ENCODE results near the gene CSNK1G2.

CSNK1G2 gene

DNA sequence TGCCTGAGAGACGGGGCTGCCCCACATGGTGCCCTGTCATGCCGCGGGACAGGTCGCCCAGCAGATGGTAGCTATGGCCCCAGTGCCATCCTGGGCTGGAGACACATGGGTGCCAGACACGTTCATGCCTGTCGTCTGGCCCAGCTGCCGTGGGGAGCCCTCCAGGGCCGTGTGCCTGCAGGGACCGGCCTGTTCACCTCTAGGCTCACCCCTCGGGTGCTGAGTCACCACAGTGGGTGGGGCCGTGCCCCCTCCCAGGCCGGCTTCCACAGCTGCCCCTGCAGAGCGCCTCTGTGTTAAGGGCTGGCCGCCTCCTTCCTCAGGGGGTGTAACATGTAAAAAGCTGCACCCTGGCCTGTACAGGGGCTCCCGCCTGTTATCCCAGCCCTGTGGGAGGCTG is 36.1 kb downstream of the CSNK1G2 start:
- ATAC-seq: no peak
- TF ChIP-seq ZNF8 (CRISPR knock-in tag; IDR thresholded peaks at IDR 0.05) (no peak), OSR1 (CRISPR knock-in tag; IDR thresholded peaks at IDR 0.05) (no peak), ARNTL (CRISPR knock-in tag; IDR thresholded peaks at IDR 0.05; ENCODE audit: borderline replicate concordance, low read depth) (no peak), PPARA (CRISPR knock-in tag; IDR thresholded peaks at IDR 0.05; ENCODE audit: borderline replicate concordance) (no peak), ZFP30 (CRISPR knock-in tag; IDR thresholded peaks at IDR 0.05) (no peak), GLIS3 (CRISPR knock-in tag; IDR thresholded peaks at IDR 0.05) (no peak), BACH2 (CRISPR knock-in tag; IDR thresholded peaks at IDR 0.05; ENCODE audit: borderline replicate concordance) (no peak), RARB (CRISPR knock-in tag; IDR thresholded peaks at IDR 0.05) (no peak), TOX (CRISPR knock-in tag; IDR thresholded peaks at IDR 0.05; ENCODE audit: borderline replicate concordance) (no peak), ESRRG (CRISPR knock-in tag; IDR thresholded peaks at IDR 0.05) (no peak), CSDC2 (CRISPR knock-in tag; IDR thresholded peaks at IDR 0.05) (no peak), ZNF70 (CRISPR knock-in tag; IDR thresholded peaks at IDR 0.05) (no peak), ZFP3 (CRISPR knock-in tag; IDR thresholded peaks at IDR 0.05) (no peak)
- TF ChIP-seq, protein P1, sequence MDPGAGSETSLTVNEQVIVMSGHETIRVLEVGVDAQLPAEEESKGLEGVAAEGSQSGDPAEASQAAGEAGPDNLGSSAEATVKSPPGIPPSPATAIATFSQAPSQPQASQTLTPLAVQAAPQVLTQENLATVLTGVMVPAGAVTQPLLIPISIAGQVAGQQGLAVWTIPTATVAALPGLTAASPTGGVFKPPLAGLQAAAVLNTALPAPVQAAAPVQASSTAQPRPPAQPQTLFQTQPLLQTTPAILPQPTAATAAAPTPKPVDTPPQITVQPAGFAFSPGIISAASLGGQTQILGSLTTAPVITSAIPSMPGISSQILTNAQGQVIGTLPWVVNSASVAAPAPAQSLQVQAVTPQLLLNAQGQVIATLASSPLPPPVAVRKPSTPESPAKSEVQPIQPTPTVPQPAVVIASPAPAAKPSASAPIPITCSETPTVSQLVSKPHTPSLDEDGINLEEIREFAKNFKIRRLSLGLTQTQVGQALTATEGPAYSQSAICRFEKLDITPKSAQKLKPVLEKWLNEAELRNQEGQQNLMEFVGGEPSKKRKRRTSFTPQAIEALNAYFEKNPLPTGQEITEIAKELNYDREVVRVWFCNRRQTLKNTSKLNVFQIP (CRISPR knock-in tag; IDR thresholded peaks at IDR 0.05; ENCODE audit: borderline replicate concordance, low read depth): no peak
- TF ChIP-seq, protein P2, sequence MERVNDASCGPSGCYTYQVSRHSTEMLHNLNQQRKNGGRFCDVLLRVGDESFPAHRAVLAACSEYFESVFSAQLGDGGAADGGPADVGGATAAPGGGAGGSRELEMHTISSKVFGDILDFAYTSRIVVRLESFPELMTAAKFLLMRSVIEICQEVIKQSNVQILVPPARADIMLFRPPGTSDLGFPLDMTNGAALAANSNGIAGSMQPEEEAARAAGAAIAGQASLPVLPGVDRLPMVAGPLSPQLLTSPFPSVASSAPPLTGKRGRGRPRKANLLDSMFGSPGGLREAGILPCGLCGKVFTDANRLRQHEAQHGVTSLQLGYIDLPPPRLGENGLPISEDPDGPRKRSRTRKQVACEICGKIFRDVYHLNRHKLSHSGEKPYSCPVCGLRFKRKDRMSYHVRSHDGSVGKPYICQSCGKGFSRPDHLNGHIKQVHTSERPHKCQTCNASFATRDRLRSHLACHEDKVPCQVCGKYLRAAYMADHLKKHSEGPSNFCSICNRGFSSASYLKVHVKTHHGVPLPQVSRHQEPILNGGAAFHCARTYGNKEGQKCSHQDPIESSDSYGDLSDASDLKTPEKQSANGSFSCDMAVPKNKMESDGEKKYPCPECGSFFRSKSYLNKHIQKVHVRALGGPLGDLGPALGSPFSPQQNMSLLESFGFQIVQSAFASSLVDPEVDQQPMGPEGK (CRISPR knock-in tag; IDR thresholded peaks at IDR 0.05; ENCODE audit: borderline replicate concordance): no peak
- TF ChIP-seq, protein P3, sequence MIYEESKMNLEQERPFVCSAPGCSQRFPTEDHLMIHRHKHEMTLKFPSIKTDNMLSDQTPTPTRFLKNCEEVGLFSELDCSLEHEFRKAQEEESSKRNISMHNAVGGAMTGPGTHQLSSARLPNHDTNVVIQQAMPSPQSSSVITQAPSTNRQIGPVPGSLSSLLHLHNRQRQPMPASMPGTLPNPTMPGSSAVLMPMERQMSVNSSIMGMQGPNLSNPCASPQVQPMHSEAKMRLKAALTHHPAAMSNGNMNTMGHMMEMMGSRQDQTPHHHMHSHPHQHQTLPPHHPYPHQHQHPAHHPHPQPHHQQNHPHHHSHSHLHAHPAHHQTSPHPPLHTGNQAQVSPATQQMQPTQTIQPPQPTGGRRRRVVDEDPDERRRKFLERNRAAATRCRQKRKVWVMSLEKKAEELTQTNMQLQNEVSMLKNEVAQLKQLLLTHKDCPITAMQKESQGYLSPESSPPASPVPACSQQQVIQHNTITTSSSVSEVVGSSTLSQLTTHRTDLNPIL (CRISPR knock-in tag; IDR thresholded peaks at IDR 0.05; ENCODE audit: low read depth): no peak

DNA sequence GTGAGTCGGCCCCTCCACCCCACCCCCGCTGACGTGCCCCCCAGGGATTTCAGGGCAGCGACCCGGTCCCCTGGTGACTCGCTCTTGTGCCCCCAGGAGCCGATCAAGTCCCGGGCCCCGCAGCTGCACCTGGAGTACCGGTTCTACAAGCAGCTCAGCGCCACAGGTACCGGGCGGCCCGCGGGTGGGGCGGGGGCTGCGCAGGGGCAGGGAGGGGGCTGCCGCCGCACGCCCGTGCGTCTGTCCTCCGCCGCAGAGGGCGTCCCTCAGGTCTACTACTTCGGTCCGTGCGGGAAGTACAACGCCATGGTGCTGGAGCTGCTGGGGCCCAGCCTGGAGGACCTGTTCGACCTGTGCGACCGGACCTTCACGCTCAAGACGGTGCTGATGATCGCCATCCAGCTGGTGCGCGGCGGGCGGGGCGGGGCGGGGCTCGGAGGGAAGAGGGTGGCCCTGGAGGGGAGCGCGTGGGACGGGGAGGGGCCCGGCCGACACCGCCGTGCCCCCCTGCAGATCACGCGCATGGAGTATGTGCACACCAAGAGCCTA is 37.4 kb downstream of the CSNK1G2 start:
- ATAC-seq: no peak
- TF ChIP-seq ESRRG (CRISPR knock-in tag; IDR thresholded peaks at IDR 0.05) (no peak), ZNF70 (CRISPR knock-in tag; IDR thresholded peaks at IDR 0.05) (no peak), RARB (CRISPR knock-in tag; IDR thresholded peaks at IDR 0.05) (no peak), ARNTL (CRISPR knock-in tag; IDR thresholded peaks at IDR 0.05; ENCODE audit: borderline replicate concordance, low read depth) (no peak), SNAI2 (CRISPR knock-in tag; IDR thresholded peaks at IDR 0.05) (no peak), CSDC2 (CRISPR knock-in tag; IDR thresholded peaks at IDR 0.05) (no peak), GLIS3 (CRISPR knock-in tag; IDR thresholded peaks at IDR 0.05) (no peak), OSR1 (CRISPR knock-in tag; IDR thresholded peaks at IDR 0.05) (no peak), BACH2 (CRISPR knock-in tag; IDR thresholded peaks at IDR 0.05; ENCODE audit: borderline replicate concordance) (no peak), ZFP30 (CRISPR knock-in tag; IDR thresholded peaks at IDR 0.05) (no peak), PPARA (CRISPR knock-in tag; IDR thresholded peaks at IDR 0.05; ENCODE audit: borderline replicate concordance) (no peak), ZC3H10 (CRISPR knock-in tag; IDR thresholded peaks at IDR 0.05) (no peak), TOX (CRISPR knock-in tag; IDR thresholded peaks at IDR 0.05; ENCODE audit: borderline replicate concordance) (no peak)
- TF ChIP-seq, protein P1 (CRISPR knock-in tag; IDR thresholded peaks at IDR 0.05; ENCODE audit: borderline replicate concordance, low read depth): no peak
- TF ChIP-seq, protein P2 (CRISPR knock-in tag; IDR thresholded peaks at IDR 0.05; ENCODE audit: borderline replicate concordance): no peak
- TF ChIP-seq, protein P4, sequence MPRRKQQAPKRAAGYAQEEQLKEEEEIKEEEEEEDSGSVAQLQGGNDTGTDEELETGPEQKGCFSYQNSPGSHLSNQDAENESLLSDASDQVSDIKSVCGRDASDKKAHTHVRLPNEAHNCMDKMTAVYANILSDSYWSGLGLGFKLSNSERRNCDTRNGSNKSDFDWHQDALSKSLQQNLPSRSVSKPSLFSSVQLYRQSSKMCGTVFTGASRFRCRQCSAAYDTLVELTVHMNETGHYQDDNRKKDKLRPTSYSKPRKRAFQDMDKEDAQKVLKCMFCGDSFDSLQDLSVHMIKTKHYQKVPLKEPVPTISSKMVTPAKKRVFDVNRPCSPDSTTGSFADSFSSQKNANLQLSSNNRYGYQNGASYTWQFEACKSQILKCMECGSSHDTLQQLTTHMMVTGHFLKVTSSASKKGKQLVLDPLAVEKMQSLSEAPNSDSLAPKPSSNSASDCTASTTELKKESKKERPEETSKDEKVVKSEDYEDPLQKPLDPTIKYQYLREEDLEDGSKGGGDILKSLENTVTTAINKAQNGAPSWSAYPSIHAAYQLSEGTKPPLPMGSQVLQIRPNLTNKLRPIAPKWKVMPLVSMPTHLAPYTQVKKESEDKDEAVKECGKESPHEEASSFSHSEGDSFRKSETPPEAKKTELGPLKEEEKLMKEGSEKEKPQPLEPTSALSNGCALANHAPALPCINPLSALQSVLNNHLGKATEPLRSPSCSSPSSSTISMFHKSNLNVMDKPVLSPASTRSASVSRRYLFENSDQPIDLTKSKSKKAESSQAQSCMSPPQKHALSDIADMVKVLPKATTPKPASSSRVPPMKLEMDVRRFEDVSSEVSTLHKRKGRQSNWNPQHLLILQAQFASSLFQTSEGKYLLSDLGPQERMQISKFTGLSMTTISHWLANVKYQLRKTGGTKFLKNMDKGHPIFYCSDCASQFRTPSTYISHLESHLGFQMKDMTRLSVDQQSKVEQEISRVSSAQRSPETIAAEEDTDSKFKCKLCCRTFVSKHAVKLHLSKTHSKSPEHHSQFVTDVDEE (CRISPR knock-in tag; IDR thresholded peaks at IDR 0.05): no peak

Measured in SK-N-SH treated with all-trans-retinoic acid at 6 μM for 48 hours (cell line).